ENCODE results near the gene PLCL2.
A peak's percentile ranks its signal among the peaks of the same experiment; 100 is the strongest.

PLCL2 gene

DNA sequence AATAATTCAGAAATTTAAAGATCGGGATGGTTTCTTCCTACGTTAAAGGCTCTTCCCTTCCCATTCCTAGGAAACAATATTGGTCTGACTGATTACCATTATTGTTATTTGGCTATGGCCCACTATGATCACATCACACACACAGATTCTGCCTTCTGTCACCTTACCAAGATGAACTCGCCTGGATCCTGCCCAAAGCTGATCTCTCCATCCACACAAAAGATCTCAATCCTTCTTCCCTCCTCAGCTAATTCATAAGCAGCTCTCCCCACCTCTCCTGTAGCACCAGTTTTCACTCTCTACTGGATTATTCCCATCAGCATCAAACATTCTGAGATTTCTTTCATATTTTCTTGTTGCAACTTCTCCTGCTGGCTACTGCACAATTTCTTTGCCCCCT is 25.0 kb downstream of the PLCL2 start:
- Histone ChIP-seq H3K27ac (ENCODE audit: low read depth, low read length) (no peak overlapping the region), H3K4me3 (ENCODE audit: low read depth, low read length) (no peak overlapping the region), H3K27me3 (ENCODE audit: control insufficient read depth, insufficient read depth, low read length) (no peaks in the 10 kb centered on the region), H3K9me3 (ENCODE audit: control insufficient read depth, insufficient read depth, low read length) (no peaks in the 10 kb centered on the region), H3K36me3 (ENCODE audit: control insufficient read depth, insufficient read depth, low read length) (no peaks in the 10 kb centered on the region), H3K9ac (ENCODE audit: low read depth, low read length) (no peak overlapping the region), H3K4me1 (ENCODE audit: control insufficient read depth, insufficient read depth, low read length) (peaks cover 25% of the 10 kb centered on the region)

DNA sequence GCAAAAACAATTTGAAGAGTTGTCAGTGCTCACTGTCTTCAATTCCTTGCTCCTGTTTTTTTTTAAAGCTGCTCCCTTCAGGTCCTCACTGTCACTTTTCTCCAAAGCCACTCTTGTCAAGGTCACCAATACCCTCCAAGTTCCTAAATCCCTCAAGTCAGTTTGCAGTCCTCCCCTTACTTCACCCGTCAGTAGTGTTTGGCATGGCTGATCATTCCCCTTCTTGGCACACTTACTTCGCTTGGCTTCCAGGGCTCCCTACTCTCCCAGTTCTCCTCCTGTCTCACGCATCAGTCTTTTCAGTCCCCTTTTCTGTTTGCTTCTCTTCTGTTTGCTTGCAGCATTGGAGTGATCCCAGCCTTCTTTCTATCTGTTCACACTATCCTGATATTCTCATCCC is 25.5 kb downstream of the PLCL2 start:
- no peak overlapping the region for H3K27ac ChIP-seq (ENCODE audit: low read depth, low read length)

DNA sequence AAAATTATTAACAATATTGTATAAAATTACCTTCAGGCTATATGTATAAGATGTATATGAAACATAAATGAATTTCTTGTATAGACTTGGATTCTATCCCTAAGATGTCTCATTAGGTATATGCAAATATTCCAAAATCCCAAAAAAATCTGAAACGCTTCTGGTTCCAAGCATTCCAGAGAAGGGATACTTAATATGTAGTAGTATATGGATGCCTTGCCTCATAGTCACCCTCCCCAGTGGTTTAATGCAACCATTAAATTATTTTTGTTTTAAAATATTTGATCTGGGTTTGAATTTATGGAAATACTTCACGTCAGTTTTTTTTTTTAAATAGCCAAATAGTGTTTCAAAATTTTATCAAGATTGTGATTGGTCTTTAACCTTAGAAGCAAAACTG is 27.2 kb downstream of the PLCL2 start:
- H3K27ac ChIP-seq (ENCODE audit: low read depth, low read length) = no peak overlapping the region

More for the DNA sequence above, 25.5 kb downstream of the PLCL2 start:
- no peaks in the 10 kb centered on the region for H3K9me3 ChIP-seq (ENCODE audit: control insufficient read depth, insufficient read depth, low read length)
- H3K4me1 ChIP-seq (ENCODE audit: control insufficient read depth, insufficient read depth, low read length) = peaks cover 21% of the 10 kb centered on the region
- no peaks in the 10 kb centered on the region for H3K27me3 ChIP-seq (ENCODE audit: control insufficient read depth, insufficient read depth, low read length)
- no peak overlapping the region for H3K9ac ChIP-seq (ENCODE audit: low read depth, low read length)
- no peaks in the 10 kb centered on the region for H3K36me3 ChIP-seq (ENCODE audit: control insufficient read depth, insufficient read depth, low read length)
- no peak overlapping the region for H3K4me3 ChIP-seq (ENCODE audit: low read depth, low read length)

DNA sequence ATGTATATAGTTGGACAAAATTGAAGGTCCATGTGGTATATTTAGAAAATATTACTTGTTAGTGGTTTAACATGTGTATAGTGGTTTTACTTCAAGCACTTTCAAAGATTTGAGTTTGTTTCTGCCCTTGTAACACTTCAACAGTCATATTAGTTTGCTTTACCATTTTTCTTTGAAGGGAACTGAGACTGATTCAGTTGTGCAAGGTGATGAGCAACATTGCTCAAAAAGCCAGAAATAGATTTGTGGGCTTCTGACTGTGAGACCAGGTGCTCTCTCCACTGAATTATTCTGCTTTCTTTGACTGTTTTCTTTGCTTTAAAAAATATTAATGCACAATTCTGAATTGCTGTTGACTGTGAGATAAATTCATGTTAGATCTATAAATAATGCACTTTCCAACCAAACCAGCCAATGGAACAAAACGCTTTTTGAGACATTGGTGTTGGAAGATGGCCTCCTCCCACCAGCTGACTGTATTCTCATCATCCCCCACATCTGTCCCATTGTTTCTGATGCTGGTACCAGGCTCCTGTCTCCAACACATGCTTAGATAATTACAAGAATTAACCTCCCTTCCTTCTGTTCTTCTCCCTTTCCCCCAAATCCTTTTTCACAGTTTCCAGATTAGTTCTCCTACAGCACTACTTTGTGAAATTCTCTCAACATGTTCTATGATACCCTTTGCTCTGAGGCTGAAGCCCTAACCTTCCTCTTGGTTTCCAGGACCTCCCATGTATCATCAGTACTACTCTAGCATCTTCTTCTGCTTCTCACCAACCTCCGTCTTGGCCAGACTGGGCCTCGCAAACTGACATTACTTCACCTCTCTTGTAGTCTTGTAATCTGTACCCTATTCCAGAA is 27.9 kb downstream of the PLCL2 start:
- Histone ChIP-seq H3K27ac (ENCODE audit: low read depth, low read length) (no peak overlapping the region), H3K4me1 (ENCODE audit: control insufficient read depth, insufficient read depth, low read length) (peaks cover 11% of the 10 kb centered on the region), H3K36me3 (ENCODE audit: control insufficient read depth, insufficient read depth, low read length) (no peaks in the 10 kb centered on the region), H3K9ac (ENCODE audit: low read depth, low read length) (no peak overlapping the region), H3K4me3 (ENCODE audit: low read depth, low read length) (no peak overlapping the region), H3K9me3 (ENCODE audit: control insufficient read depth, insufficient read depth, low read length) (no peaks in the 10 kb centered on the region), H3K27me3 (ENCODE audit: control insufficient read depth, insufficient read depth, low read length) (no peaks in the 10 kb centered on the region)

More for the DNA sequence above, 27.2 kb downstream of the PLCL2 start:
- Histone ChIP-seq H3K27me3 (ENCODE audit: control insufficient read depth, insufficient read depth, low read length) (no peaks in the 10 kb centered on the region), H3K9ac (ENCODE audit: low read depth, low read length) (no peak overlapping the region), H3K9me3 (ENCODE audit: control insufficient read depth, insufficient read depth, low read length) (no peaks in the 10 kb centered on the region), H3K36me3 (ENCODE audit: control insufficient read depth, insufficient read depth, low read length) (no peaks in the 10 kb centered on the region), H3K4me1 (ENCODE audit: control insufficient read depth, insufficient read depth, low read length) (peaks cover 16% of the 10 kb centered on the region), H3K4me3 (ENCODE audit: low read depth, low read length) (no peak overlapping the region)

DNA sequence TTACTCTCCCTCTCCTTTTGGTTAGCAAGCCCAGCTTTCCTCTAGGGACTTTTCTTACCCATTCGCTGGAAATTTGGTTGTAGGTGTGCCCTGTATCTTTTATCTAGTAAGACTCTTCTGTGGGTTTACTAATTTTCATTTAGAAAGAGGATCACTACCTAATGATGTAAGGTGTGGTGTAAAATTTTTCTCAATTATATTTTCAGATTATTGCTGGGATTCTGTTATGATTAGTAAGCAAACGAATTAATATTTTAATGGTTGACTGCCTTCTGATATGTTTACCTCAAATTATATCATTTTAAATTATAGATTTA is 28.5 kb downstream of the PLCL2 start:
- H3K36me3 ChIP-seq (ENCODE audit: control insufficient read depth, insufficient read depth, low read length) = no peaks in the 10 kb centered on the region
- no peak overlapping the region for H3K9ac ChIP-seq (ENCODE audit: low read depth, low read length)
- H3K27me3 ChIP-seq (ENCODE audit: control insufficient read depth, insufficient read depth, low read length) = no peaks in the 10 kb centered on the region
- H3K4me3 ChIP-seq (ENCODE audit: low read depth, low read length) = no peak overlapping the region
- H3K9me3 ChIP-seq (ENCODE audit: control insufficient read depth, insufficient read depth, low read length) = no peaks in the 10 kb centered on the region
- H3K27ac ChIP-seq (ENCODE audit: low read depth, low read length) = no peak overlapping the region
- H3K4me1 ChIP-seq (ENCODE audit: control insufficient read depth, insufficient read depth, low read length) = peaks cover 11% of the 10 kb centered on the region

DNA sequence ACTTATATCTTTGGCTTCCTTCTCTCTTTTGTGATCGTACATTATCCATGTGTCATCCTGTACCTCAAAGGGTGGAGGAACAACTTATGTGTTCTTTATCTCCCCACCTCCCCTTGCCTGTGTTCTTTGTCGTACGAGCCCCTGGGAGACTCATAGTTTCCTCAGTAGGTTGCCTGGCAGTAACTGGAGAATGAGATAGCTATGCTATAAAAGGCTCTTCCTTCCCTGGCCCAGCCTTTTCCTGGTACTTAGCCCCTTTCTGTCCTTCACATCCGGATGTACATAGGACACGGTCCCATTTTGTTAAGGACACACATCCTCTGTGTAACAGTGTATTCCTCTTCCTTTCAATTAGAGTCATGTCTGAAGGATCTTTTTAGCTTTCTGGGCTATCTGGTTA is 32.1 kb downstream of the PLCL2 start:
- H3K27ac ChIP-seq (ENCODE audit: low read depth, low read length) = no peak overlapping the region
- no peaks in the 10 kb centered on the region for H3K36me3 ChIP-seq (ENCODE audit: control insufficient read depth, insufficient read depth, low read length)
- no peak overlapping the region for H3K4me3 ChIP-seq (ENCODE audit: low read depth, low read length)
- H3K9ac ChIP-seq (ENCODE audit: low read depth, low read length) = no peak overlapping the region
- peaks cover 27% of the 10 kb centered on the region for H3K4me1 ChIP-seq (ENCODE audit: control insufficient read depth, insufficient read depth, low read length)
- H3K9me3 ChIP-seq (ENCODE audit: control insufficient read depth, insufficient read depth, low read length) = no peaks in the 10 kb centered on the region
- H3K27me3 ChIP-seq (ENCODE audit: control insufficient read depth, insufficient read depth, low read length) = no peaks in the 10 kb centered on the region

DNA sequence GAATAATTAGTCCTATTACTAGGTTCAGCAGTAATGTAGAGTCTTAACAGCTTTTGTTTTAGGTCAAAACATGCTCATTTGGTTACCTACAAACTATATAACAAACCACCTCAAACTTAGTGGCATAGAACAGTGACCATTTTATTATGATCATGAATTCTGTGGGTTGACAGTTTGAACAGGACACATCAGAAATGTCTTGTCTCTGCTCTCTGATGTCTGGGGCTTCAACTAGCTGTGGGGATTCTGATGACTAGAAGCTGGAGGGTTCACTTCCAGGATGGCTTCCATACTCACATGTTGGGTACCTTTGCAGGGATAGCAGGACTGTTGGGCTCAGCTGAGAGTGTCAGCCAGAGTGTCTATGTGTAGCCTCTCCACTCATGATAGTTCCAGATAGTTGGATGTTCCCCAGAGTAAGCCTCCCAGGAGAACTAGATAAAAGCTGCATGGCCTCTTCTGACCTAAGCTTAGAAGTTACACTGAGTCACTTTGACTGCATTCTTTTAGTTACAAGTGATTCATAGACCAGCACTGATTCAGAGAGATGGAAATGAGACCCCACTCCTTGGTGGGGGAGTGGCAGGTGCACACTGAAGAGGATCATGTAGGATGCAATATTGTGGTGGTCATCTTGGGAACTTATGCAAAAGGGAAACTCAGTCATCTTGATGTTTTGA is 32.6 kb downstream of the PLCL2 start:
- Histone ChIP-seq H3K4me1 (ENCODE audit: control insufficient read depth, insufficient read depth, low read length) (peaks cover 33% of the 10 kb centered on the region), H3K27me3 (ENCODE audit: control insufficient read depth, insufficient read depth, low read length) (no peaks in the 10 kb centered on the region), H3K27ac (ENCODE audit: low read depth, low read length) (no peak overlapping the region), H3K36me3 (ENCODE audit: control insufficient read depth, insufficient read depth, low read length) (no peaks in the 10 kb centered on the region), H3K9ac (ENCODE audit: low read depth, low read length) (no peak overlapping the region), H3K4me3 (ENCODE audit: low read depth, low read length) (no peak overlapping the region), H3K9me3 (ENCODE audit: control insufficient read depth, insufficient read depth, low read length) (no peaks in the 10 kb centered on the region)

DNA sequence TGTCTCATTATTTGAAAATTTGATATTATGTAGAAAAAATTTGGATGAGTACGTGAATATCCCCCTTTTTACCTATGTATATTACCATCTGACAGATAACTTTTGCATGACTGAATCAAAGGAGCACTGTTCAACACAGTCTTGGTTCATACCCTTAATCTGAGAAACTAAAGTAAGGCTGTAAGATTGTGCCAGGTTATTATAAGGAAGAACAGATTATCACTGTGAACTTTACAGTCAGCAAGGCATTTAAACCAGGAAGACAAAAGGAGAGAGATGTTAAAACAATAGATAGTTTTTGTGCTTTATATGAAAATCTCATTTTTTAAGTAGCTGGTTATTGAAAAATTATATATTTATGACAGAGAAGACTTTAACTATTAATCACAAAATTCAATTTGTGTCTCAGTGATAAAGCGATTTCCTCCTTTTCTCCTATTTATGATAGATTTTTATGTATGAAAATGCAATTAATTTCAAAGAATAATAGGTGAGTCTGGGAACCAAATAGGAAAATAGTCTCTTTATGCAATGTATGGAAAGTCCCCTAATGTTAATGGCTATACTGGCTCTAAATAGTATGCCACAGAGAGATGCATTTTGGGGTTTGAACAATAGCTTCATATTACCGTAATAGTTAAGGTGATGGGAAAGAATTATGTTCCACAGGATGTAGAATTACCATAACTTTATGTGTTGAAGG is 33.4 kb downstream of the PLCL2 start:
- no peak overlapping the region for H3K27ac ChIP-seq (ENCODE audit: low read depth, low read length)
- no peaks in the 10 kb centered on the region for H3K36me3 ChIP-seq (ENCODE audit: control insufficient read depth, insufficient read depth, low read length)
- no peaks in the 10 kb centered on the region for H3K9me3 ChIP-seq (ENCODE audit: control insufficient read depth, insufficient read depth, low read length)
- H3K9ac ChIP-seq (ENCODE audit: low read depth, low read length) = no peak overlapping the region
- peaks cover 39% of the 10 kb centered on the region for H3K4me1 ChIP-seq (ENCODE audit: control insufficient read depth, insufficient read depth, low read length)
- no peak overlapping the region for H3K4me3 ChIP-seq (ENCODE audit: low read depth, low read length)
- H3K27me3 ChIP-seq (ENCODE audit: control insufficient read depth, insufficient read depth, low read length) = no peaks in the 10 kb centered on the region

DNA sequence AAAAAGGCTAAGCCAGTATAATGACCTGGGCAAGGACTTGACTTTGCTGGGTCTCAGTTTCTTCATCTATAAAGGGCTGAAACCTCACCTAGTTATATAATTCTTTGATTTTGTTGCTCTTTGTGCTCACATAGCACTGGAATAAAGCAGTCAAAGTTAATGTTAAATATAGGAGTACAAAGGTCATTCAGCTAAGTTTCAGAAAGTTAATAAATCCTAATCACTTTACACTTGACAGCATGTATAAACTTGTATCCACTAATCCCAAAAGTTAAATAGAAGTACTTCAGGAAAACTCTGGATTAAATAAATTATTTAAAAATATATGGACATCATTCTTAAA is 33.9 kb downstream of the PLCL2 start:
- Histone ChIP-seq H3K27ac (ENCODE audit: low read depth, low read length) (no peak overlapping the region), H3K4me1 (ENCODE audit: control insufficient read depth, insufficient read depth, low read length) (peaks cover 44% of the 10 kb centered on the region), H3K9me3 (ENCODE audit: control insufficient read depth, insufficient read depth, low read length) (no peaks in the 10 kb centered on the region)

DNA sequence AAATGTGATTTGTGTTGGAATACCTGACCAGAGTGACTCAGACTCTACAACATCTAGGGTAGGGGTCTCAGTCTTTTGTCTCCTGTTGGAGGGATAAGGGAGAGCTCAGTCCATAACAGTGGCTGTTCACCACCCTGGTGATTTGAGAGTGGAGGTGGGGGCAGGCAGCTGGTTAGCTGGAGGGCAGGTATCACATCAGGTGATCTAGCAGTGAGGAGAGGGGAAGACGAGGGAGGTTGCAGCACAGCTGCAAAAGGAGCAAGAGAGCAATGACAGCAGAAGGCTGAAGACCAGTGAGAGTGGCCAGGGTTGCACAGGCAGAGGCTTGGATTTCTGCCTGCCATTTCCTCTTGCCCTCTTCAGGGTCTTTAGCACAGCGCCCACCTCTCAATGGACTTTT is 38.4 kb downstream of the PLCL2 start:
- H3K36me3 ChIP-seq (ENCODE audit: control insufficient read depth, insufficient read depth, low read length) = no peaks in the 10 kb centered on the region
- no peaks in the 10 kb centered on the region for H3K9me3 ChIP-seq (ENCODE audit: control insufficient read depth, insufficient read depth, low read length)
- peak overlapping the region; percentile 5; the same call in 1 of the 2 replicates for H3K4me3 ChIP-seq (ENCODE audit: low read depth, low read length)
- peaks cover 43% of the 10 kb centered on the region for H3K4me1 ChIP-seq (ENCODE audit: control insufficient read depth, insufficient read depth, low read length)
- peak overlapping the region; percentile 42 for H3K27ac ChIP-seq (ENCODE audit: low read depth, low read length)
- no peak overlapping the region for H3K9ac ChIP-seq (ENCODE audit: low read depth, low read length)
- no peaks in the 10 kb centered on the region for H3K27me3 ChIP-seq (ENCODE audit: control insufficient read depth, insufficient read depth, low read length)

More for the DNA sequence above, 33.9 kb downstream of the PLCL2 start:
- no peak overlapping the region for H3K9ac ChIP-seq (ENCODE audit: low read depth, low read length)
- no peak overlapping the region for H3K4me3 ChIP-seq (ENCODE audit: low read depth, low read length)
- no peaks in the 10 kb centered on the region for H3K36me3 ChIP-seq (ENCODE audit: control insufficient read depth, insufficient read depth, low read length)
- H3K27me3 ChIP-seq (ENCODE audit: control insufficient read depth, insufficient read depth, low read length) = no peaks in the 10 kb centered on the region

DNA sequence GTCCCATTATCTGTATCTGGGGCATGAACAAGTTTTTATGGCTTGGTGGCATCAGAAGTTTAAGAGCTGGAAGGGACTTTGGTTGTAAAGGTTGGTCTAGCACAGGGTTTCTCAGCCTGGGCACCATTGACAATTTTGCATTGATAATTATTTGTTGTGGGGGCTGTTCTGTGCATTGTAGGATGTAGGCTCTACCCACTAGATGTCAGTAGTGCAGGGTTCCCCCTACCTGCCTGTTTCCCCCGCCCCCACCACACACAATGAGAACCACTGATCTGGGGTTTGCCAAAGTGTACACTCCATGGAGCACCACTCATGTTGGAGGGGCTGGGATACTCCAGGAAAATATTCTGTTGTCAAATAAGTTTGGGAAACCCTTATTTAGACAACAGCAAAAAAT is 42.7 kb downstream of the PLCL2 start:
- Histone ChIP-seq H3K27me3 (ENCODE audit: control insufficient read depth, insufficient read depth, low read length) (no peaks in the 10 kb centered on the region), H3K4me3 (ENCODE audit: low read depth, low read length) (no peak overlapping the region), H3K9me3 (ENCODE audit: control insufficient read depth, insufficient read depth, low read length) (no peaks in the 10 kb centered on the region), H3K4me1 (ENCODE audit: control insufficient read depth, insufficient read depth, low read length) (peaks cover 25% of the 10 kb centered on the region), H3K36me3 (ENCODE audit: control insufficient read depth, insufficient read depth, low read length) (no peaks in the 10 kb centered on the region), H3K27ac (ENCODE audit: low read depth, low read length) (no peak overlapping the region), H3K9ac (ENCODE audit: low read depth, low read length) (no peak overlapping the region)

Measured in HUES48 (cell line).